SK-N-SH (cell line): ENCODE results near the gene CYP27A1.

Source experiments
- CTCF ChIP-seq: fragments of 200-600 bp; sonication (generic); IDR thresholded peaks from 2 replicates; pipeline ENCODE4 v1.6.1; 2017; ENCODE audit warnings: antibody characterized with exemption, mild to moderate bottlenecking, moderate library complexity
- EP300 ChIP-seq, 2 experiments: IDR thresholded peaks; 2 replicates each; pipeline versions ENCODE4 v1.4.0 to v1.6.1; 2012; ENCODE audit warnings: borderline replicate concordance in 1 of 2, low read depth in 1 of 2, low read length in 1 of 2
- EZH2phosphoT487 ChIP-seq: fragments of 200-600 bp; sonication (generic); IDR thresholded peaks from 2 replicates; pipeline ENCODE4 v1.6.1; 2017; ENCODE audit warnings: low read depth, mixed run types, mild to moderate bottlenecking, antibody characterized with exemption, moderate library complexity, borderline replicate concordance
- FOSL2 ChIP-seq: IDR thresholded peaks from 2 replicates; pipeline ENCODE4 v1.4.0; 2012; ENCODE audit warnings: low read depth, mild to moderate bottlenecking, moderate library complexity, borderline replicate concordance
- POLR2AphosphoS5 ChIP-seq: IDR thresholded peaks from 2 replicates; pipeline ENCODE4 v1.6.1; 2012; ENCODE audit warnings: low read depth, low read length
- SMC3 ChIP-seq: IDR thresholded peaks from 2 replicates; pipeline ENCODE4 v1.6.1; 2012; ENCODE audit warnings: low read depth, low read length, improper control_type of control experiment
- YY1 ChIP-seq: IDR thresholded peaks from 2 replicates; pipeline ENCODE4 v1.4.0; 2012; ENCODE audit warnings: low read depth, mild to moderate bottlenecking

- TF ChIP-seq CTCF (no peak), YY1 (no peak), EP300 (IDR thresholded peaks at IDR 0.05; ENCODE audit: borderline replicate concordance in 1 of 2, low read depth in 1 of 2, low read length in 1 of 2) (no peak), EZH2phosphoT487 (no peak), FOSL2 (no peak), SMC3 (no peak), POLR2AphosphoS5 (no peak)
These were observed 1.7 kb downstream of the CYP27A1 start for GRCh38 chr2:218783688-218784087.
